ENCODE data around the gene CMC2.

CMC2 gene

GRCh38 chr16:81003064-81003463 is 3.6 kb downstream of the CMC2 start:
- no peak for DNase-seq (ENCODE audit: low read depth in 2 of 2)

GRCh38 chr16:81001330-81001729 is 5.4 kb downstream of the CMC2 start:
- no peak for DNase-seq (ENCODE audit: low read depth in 2 of 2)

- no peak for DNase-seq (ENCODE audit: low read depth in 2 of 2)
Measured at GRCh38 chr16:81000873-81001272, 5.8 kb downstream of the CMC2 start.

- DNase-seq (ENCODE audit: low read depth in 2 of 2): no peak
Measured at GRCh38 chr16:80997964-80998620, 8.6 kb downstream of the CMC2 start.

GRCh38 chr16:80997139-80997798 is 9.4 kb downstream of the CMC2 start:
- DNase-seq (ENCODE audit: low read depth in 2 of 2): no peak

GRCh38 chr16:80996688-80997138 is 10.0 kb downstream of the CMC2 start:
- DNase-seq (ENCODE audit: low read depth in 2 of 2): no peak

GRCh38 chr16:80994451-80994850 is 12.2 kb downstream of the CMC2 start:
- DNase-seq (ENCODE audit: low read depth in 2 of 2): no peak

GRCh38 chr16:80993834-80994233 is 12.9 kb downstream of the CMC2 start:
- DNase-seq (ENCODE audit: low read depth in 2 of 2): no peak

GRCh38 chr16:80993307-80993706 is 13.4 kb downstream of the CMC2 start:
- DNase-seq (ENCODE audit: low read depth in 2 of 2): no peak

- DNase-seq (ENCODE audit: low read depth in 2 of 2): no peak
Measured at GRCh38 chr16:80992676-80993293, 13.9 kb downstream of the CMC2 start.

- no peak for DNase-seq (ENCODE audit: low read depth in 2 of 2)
Measured at GRCh38 chr16:80991792-80992430, 14.8 kb downstream of the CMC2 start.

- DNase-seq (ENCODE audit: low read depth in 2 of 2): no peak
Measured at GRCh38 chr16:80990978-80991377, 15.7 kb downstream of the CMC2 start.

- no peak for DNase-seq (ENCODE audit: low read depth in 2 of 2)
Measured at GRCh38 chr16:80990577-80990976, 16.1 kb downstream of the CMC2 start.

GRCh38 chr16:80989801-80990200 is 16.9 kb downstream of the CMC2 start:
- DNase-seq (ENCODE audit: low read depth in 2 of 2): no peak

GRCh38 chr16:80988756-80989155 is 17.9 kb downstream of the CMC2 start:
- no peak for DNase-seq (ENCODE audit: low read depth in 2 of 2)

GRCh38 chr16:80986557-80986956 is 20.1 kb downstream of the CMC2 start:
- DNase-seq (ENCODE audit: low read depth in 2 of 2): no peak

- no peak for DNase-seq (ENCODE audit: low read depth in 2 of 2)
Measured at GRCh38 chr16:80985611-80986010, 21.1 kb downstream of the CMC2 start.

GRCh38 chr16:80984124-80984892 is 22.4 kb downstream of the CMC2 start:
- no peak for DNase-seq (ENCODE audit: low read depth in 2 of 2)

GRCh38 chr16:80982646-80983045 is 24.0 kb downstream of the CMC2 start:
- DNase-seq (ENCODE audit: low read depth in 2 of 2): no peak

GRCh38 chr16:80981103-80981502 is 25.6 kb downstream of the CMC2 start:
- DNase-seq (ENCODE audit: low read depth in 2 of 2): no peak

GRCh38 chr16:80976946-80977345 is 29.7 kb downstream of the CMC2 start:
- no peak for DNase-seq (ENCODE audit: low read depth in 2 of 2)

All from stimulated activated CD8-positive, alpha-beta memory T cell treated with anti-CD3 and anti-CD28 coated beads, Interleukin-7, amount 100 ng/mL, for 4 hours (primary cell).